H9 (cell line): Measurements from ENCODE around the gene LDLRAD4. TPM values are rescaled to one million over a fixed set of nuclear protein-coding genes. Genes with fewer than 3 reads are reported as not detected.

Experiments used
- DNase-seq: peaks from one replicate; pipeline ENCODE4 v3.0.0-alpha.2; 2017
- H2AFZ ChIP-seq: one replicate; pipeline ENCODE4 v1.6.1; 2013; ENCODE audit warnings: mild to moderate bottlenecking, low read length, control low read depth, moderate library complexity
- H2AK5ac ChIP-seq: 2 replicates; pipeline ENCODE4 v1.6.1; 2013; ENCODE audit warnings: low read length, control low read depth, mixed read lengths; ENCODE audit not compliant: insufficient read length
- H2BK120ac ChIP-seq: one replicate; pipeline ENCODE4 v1.6.1; 2013; ENCODE audit warnings: low read depth, mild to moderate bottlenecking, low read length, control low read depth, inconsistent platforms; ENCODE audit not compliant: poor library complexity, severe bottlenecking
- H2BK12ac ChIP-seq: 2 replicates; pipeline ENCODE4 v1.6.1; 2013; ENCODE audit warnings: low read length, control low read depth, mixed read lengths, low read depth; ENCODE audit not compliant: insufficient read length
- H2BK15ac ChIP-seq: 2 replicates; pipeline ENCODE4 v1.6.1; 2013; ENCODE audit warnings: low read depth, low read length, control low read depth
- H2BK20ac ChIP-seq: one replicate; pipeline ENCODE4 v1.6.1; 2013; ENCODE audit warnings: low read depth, mild to moderate bottlenecking, low read length, control low read depth, inconsistent platforms; ENCODE audit not compliant: poor library complexity, severe bottlenecking
- H2BK5ac ChIP-seq: 2 replicates; pipeline ENCODE4 v1.6.1; 2013; ENCODE audit warnings: low read length, control low read depth, mixed read lengths; ENCODE audit not compliant: insufficient read length
- H3K14ac ChIP-seq: 2 replicates; pipeline ENCODE4 v1.6.1; 2013; ENCODE audit warnings: low read length, control low read depth; ENCODE audit not compliant: insufficient read depth
- H3K18ac ChIP-seq: 2 replicates; pipeline ENCODE4 v1.6.1; 2013; ENCODE audit warnings: low read depth, mild to moderate bottlenecking, mixed read lengths, low read length, control low read depth; ENCODE audit not compliant: insufficient read length
- H3K23ac ChIP-seq: 2 replicates; pipeline ENCODE4 v1.6.1; 2013; ENCODE audit warnings: low read length, control low read depth, mixed read lengths, low read depth; ENCODE audit not compliant: insufficient read length
- H3K23me2 ChIP-seq: 2 replicates; pipeline ENCODE4 v1.6.1; 2013; ENCODE audit warnings: low read depth, mild to moderate bottlenecking, mixed read lengths, low read length, control low read depth; ENCODE audit not compliant: insufficient read length, poor library complexity, severe bottlenecking
- H3K27ac ChIP-seq: 2 replicates; pipeline ENCODE4 v1.5.1; 2013; ENCODE audit warnings: low read length, control low read depth, mixed read lengths, low read depth; ENCODE audit not compliant: insufficient read length
- H3K27me3 ChIP-seq: 2 replicates; pipeline ENCODE4 v1.6.1; 2013; ENCODE audit warnings: low read length, control low read depth, inconsistent platforms; ENCODE audit not compliant: insufficient read depth
- H3K4ac ChIP-seq: 2 replicates; pipeline ENCODE4 v1.6.1; 2013; ENCODE audit warnings: low read depth, mild to moderate bottlenecking, control low read depth, inconsistent platforms, low read length, moderate library complexity
- H3K4me1 ChIP-seq: 2 replicates; pipeline ENCODE4 v1.6.1; 2013; ENCODE audit warnings: low read length, control low read depth, inconsistent platforms; ENCODE audit not compliant: insufficient read depth
- H3K4me2 ChIP-seq: 2 replicates; pipeline ENCODE4 v1.6.1; 2013; ENCODE audit warnings: low read length, control low read depth, mixed read lengths; ENCODE audit not compliant: insufficient read length, insufficient read depth
- H3K56ac ChIP-seq: 2 replicates; pipeline ENCODE4 v1.6.1; 2013; ENCODE audit warnings: low read depth, mild to moderate bottlenecking, mixed read lengths, low read length, control low read depth; ENCODE audit not compliant: insufficient read length
- H3K79me1 ChIP-seq: 2 replicates; pipeline ENCODE4 v1.6.1; 2013; ENCODE audit warnings: low read depth, mild to moderate bottlenecking, moderate library complexity, low read length, control low read depth, inconsistent platforms; ENCODE audit not compliant: insufficient read depth, poor library complexity, severe bottlenecking
- H3K79me2 ChIP-seq: 2 replicates; pipeline ENCODE4 v1.6.1; 2013; ENCODE audit warnings: low read length, control low read depth, inconsistent platforms; ENCODE audit not compliant: insufficient read depth
- H3K9ac ChIP-seq: 2 replicates; pipeline ENCODE4 v1.6.1; 2013; ENCODE audit warnings: low read length, control low read depth, mixed read lengths; ENCODE audit not compliant: insufficient read length; ENCODE audit errors: extremely low read depth
- H3K9me3 ChIP-seq: one replicate; pipeline ENCODE4 v1.6.1; 2013; ENCODE audit warnings: low read depth, low read length, inconsistent platforms; ENCODE audit not compliant: control insufficient read depth
- H3T11ph ChIP-seq: one replicate; pipeline ENCODE4 v1.6.1; 2013; ENCODE audit warnings: mild to moderate bottlenecking, low read length, control low read depth, inconsistent platforms
- H4K20me1 ChIP-seq: one replicate; pipeline ENCODE4 v1.6.1; 2013; ENCODE audit not compliant: control insufficient read depth, insufficient read length, insufficient read depth
- H4K5ac ChIP-seq: 2 replicates; pipeline ENCODE4 v1.6.1; 2013; ENCODE audit warnings: low read depth, mild to moderate bottlenecking, mixed read lengths, low read length, control low read depth; ENCODE audit not compliant: insufficient read length
- H4K8ac ChIP-seq: replicated peaks from 2 replicates; pipeline ENCODE4 v1.6.1; 2013; ENCODE audit warnings: low read length, control low read depth, mixed read lengths, low read depth; ENCODE audit not compliant: insufficient read length
- H4K91ac ChIP-seq: 2 replicates; pipeline ENCODE4 v1.6.1; 2013; ENCODE audit warnings: low read depth, mild to moderate bottlenecking, moderate library complexity, mixed read lengths, low read length, control low read depth; ENCODE audit not compliant: insufficient read length
- H3K27ac Mint-ChIP-seq, 3 experiments: 2 replicates in 2 of 3; 3 replicates in 1 of 3; pipeline ENCODE4 v1.8.0; 2020 to 2021; ENCODE audit warnings: mixed read lengths in 3 of 3, mild to moderate bottlenecking in 1 of 3, moderate library complexity in 1 of 3
- H3K27me3 Mint-ChIP-seq: 2 replicates; pipeline ENCODE4 v1.8.0; 2021; ENCODE audit warnings: low read depth, mild to moderate bottlenecking, moderate library complexity, mixed read lengths
- H3K36me3 Mint-ChIP-seq, 3 experiments: 2 replicates in 2 of 3; 3 replicates in 1 of 3; pipeline ENCODE4 v1.8.0; 2020 to 2021; ENCODE audit warnings: low read depth in 3 of 3, mixed read lengths in 3 of 3; ENCODE audit not compliant: insufficient read depth in 1 of 3
- H3K4me1 Mint-ChIP-seq, 2 experiments: 2 replicates each; pipeline ENCODE4 v1.8.0; 2020; ENCODE audit warnings: mixed read lengths in 2 of 2
- H3K4me3 Mint-ChIP-seq, 2 experiments: 2 replicates in 1 of 2; 3 replicates in 1 of 2; pipeline ENCODE4 v1.8.0; 2020 to 2021; ENCODE audit warnings: mild to moderate bottlenecking in 2 of 2, mixed read lengths in 2 of 2, moderate library complexity in 1 of 2
- H3K9me3 Mint-ChIP-seq, 2 experiments: 2 replicates in 1 of 2; 3 replicates in 1 of 2; pipeline ENCODE4 v1.8.0; 2020; ENCODE audit warnings: mild to moderate bottlenecking in 2 of 2, mixed read lengths in 2 of 2, moderate library complexity in 1 of 2
- WGBS: extraction: QIAGEN DNeasy Blood & Tissue Kit; methylation state at CpG from one replicate; pipeline ENCODE4 v1.1.7; 2013; ENCODE audit warnings: missing lambda C conversion rate, low lambda C conversion rate, mixed read lengths; ENCODE audit not compliant: insufficient read length; ENCODE audit errors: extremely low coverage; 5-methylcytosine and 5-hydroxymethylcytosine counted together
- total RNA-seq: library from RNA; stranded (reverse); gene quantifications from 2 replicates; pipeline ENCODE4 v1.2.1, GENCODE V29; 2021
- TF ChIP-seq, protein P1 (sequence below): fragments of 200-600 bp; sonication (generic); conservative IDR thresholded peaks from 3 replicates; pipeline ENCODE4 v1.8.0; 2021; ENCODE audit warnings: antibody characterized with exemption, mild to moderate bottlenecking

LDLRAD4 gene
- total RNA-seq, 1 experiment from 2014 or later = 3.9 TPM

DNA sequence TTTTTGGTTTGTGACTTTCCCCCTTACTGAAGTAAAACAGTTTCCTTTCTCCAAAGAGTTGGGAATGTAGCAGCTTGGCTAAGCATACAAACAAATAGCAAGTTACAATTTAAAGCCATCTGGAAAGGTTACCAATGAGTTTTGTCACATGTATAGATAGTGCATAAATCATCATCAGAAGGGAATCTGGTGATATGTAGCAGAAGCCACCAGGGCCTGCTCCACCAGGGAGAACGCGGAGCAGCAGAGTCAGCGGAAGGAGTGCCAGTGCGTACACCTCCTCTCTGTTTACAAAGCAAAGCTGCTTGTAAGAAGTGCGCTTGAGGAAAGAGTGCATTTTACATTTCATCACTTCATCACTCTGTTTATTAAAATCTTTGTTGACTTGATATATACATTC is 267.7 kb downstream of the LDLRAD4 start:
- Histone ChIP-seq H3K56ac (no peak overlapping the region), H2BK5ac (no peak overlapping the region), H3K23me2 (no peaks in the 10 kb centered on the region), H4K5ac (no peak overlapping the region), H3K79me2 (no peaks in the 10 kb centered on the region), H3K4ac (no peak overlapping the region), H2BK15ac (no peak overlapping the region), H3K27me3 (no peaks in the 10 kb centered on the region), H4K91ac (no peak overlapping the region), H3K18ac (no peak overlapping the region), H2BK12ac (no peak overlapping the region), H4K20me1 (no peaks in the 10 kb centered on the region), H4K8ac (no peak overlapping the region), H2AFZ (no peak overlapping the region), H2BK20ac (no peak overlapping the region), H2AK5ac (no peak overlapping the region), H3K27ac (no peak overlapping the region), H3K14ac (no peak overlapping the region), H2BK120ac (no peak overlapping the region), H3K79me1 (no peaks in the 10 kb centered on the region), H3T11ph (no peak overlapping the region), H3K9ac (no peak overlapping the region), H3K9me3 (no peaks in the 10 kb centered on the region), H3K4me2 (no peak overlapping the region), H3K23ac (no peak overlapping the region), H3K4me1 (peaks cover 6% of the 10 kb centered on the region; the same call in 1 of the 2 replicates)
- Mint-ChIP-seq H3K27me3 (peaks cover 16% of the 10 kb centered on the region), H3K36me3 (no peaks in the 10 kb centered on the region; a peak in 1 of 7 replicates), H3K9me3 (no peaks in the 10 kb centered on the region; a peak in 1 of 5 replicates), H3K4me1 (peaks cover 10 to 32% of the 10 kb centered on the region in 2 experiments), H3K27ac (no peak overlapping the region), H3K4me3 (no peak overlapping the region)
- no peak for DNase-seq
- TF ChIP-seq, protein P1, sequence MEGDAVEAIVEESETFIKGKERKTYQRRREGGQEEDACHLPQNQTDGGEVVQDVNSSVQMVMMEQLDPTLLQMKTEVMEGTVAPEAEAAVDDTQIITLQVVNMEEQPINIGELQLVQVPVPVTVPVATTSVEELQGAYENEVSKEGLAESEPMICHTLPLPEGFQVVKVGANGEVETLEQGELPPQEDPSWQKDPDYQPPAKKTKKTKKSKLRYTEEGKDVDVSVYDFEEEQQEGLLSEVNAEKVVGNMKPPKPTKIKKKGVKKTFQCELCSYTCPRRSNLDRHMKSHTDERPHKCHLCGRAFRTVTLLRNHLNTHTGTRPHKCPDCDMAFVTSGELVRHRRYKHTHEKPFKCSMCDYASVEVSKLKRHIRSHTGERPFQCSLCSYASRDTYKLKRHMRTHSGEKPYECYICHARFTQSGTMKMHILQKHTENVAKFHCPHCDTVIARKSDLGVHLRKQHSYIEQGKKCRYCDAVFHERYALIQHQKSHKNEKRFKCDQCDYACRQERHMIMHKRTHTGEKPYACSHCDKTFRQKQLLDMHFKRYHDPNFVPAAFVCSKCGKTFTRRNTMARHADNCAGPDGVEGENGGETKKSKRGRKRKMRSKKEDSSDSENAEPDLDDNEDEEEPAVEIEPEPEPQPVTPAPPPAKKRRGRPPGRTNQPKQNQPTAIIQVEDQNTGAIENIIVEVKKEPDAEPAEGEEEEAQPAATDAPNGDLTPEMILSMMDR = no peak
- WGBS = no CpG with 5 or more reads among the region's 5 CpGs
